HL-60/S4 treated with phorbol 12-myristate 13-acetate at 8.2 ng/mL for 4 days and 3 days (cell line): ENCODE data around the gene SYCE1.
"Not testable (repeated sequence)": the region's sequence is repeated elsewhere in the genome, so short reads cannot be mapped to it uniquely, and the experiment has no call there.

Experiments
- in situ Hi-C: fragments of 300-500 bp; cut with MboI; formaldehyde crosslinking; loops from 2 replicates; pipeline ENCODE4 v1.15.0; 2022; ENCODE audit warnings: low sequenced_read_pairs

Gene SYCE1

GRCh38 chr10:133565441-133566294 is at the start of gene SYCE1:
Gene SYCE1, minus strand, starts transcription at chr10:133565583. Its CDS starts 54 bp downstream, at chr10:133565529.
- in situ Hi-C loops: no loop called here

- in situ Hi-C loops: no loop called here
Observed at GRCh38 chr10:133614830-133615580, 49.6 kb upstream of the SYCE1 start.

GRCh38 chr10:133613699-133614098 is 48.3 kb upstream of the SYCE1 start:
- in situ Hi-C loops: no loop called here

GRCh38 chr10:133611079-133611478 is 45.7 kb upstream of the SYCE1 start:
- in situ Hi-C loops: no loop called here

- in situ Hi-C loops: no loop called here
Observed at GRCh38 chr10:133608855-133609254, 43.5 kb upstream of the SYCE1 start.

- in situ Hi-C loops: not testable (repeated sequence)
Observed at GRCh38 chr10:133603434-133603833, 38.1 kb upstream of the SYCE1 start.

GRCh38 chr10:133600657-133601056 is 35.3 kb upstream of the SYCE1 start:
- in situ Hi-C loops: no loop called here

- in situ Hi-C loops: not testable (repeated sequence)
Observed at GRCh38 chr10:133599869-133600268, 34.5 kb upstream of the SYCE1 start.

GRCh38 chr10:133592716-133593115 is 27.3 kb upstream of the SYCE1 start:
- in situ Hi-C loops: no loop called here

- in situ Hi-C loops: no loop called here
Observed at GRCh38 chr10:133590970-133591359, 25.6 kb upstream of the SYCE1 start.

GRCh38 chr10:133590226-133590969 is 25.0 kb upstream of the SYCE1 start:
- in situ Hi-C loops: no loop called here

- in situ Hi-C loops: not testable (repeated sequence)
Observed at GRCh38 chr10:133577037-133577436, 11.7 kb upstream of the SYCE1 start.

GRCh38 chr10:133573460-133573859 is 8.1 kb upstream of the SYCE1 start:
- in situ Hi-C loops: not testable (repeated sequence)

GRCh38 chr10:133572055-133572454 is 6.7 kb upstream of the SYCE1 start:
- in situ Hi-C loops: not testable (repeated sequence)

- in situ Hi-C loops: not testable (repeated sequence)
Observed at GRCh38 chr10:133569801-133570200, 4.4 kb upstream of the SYCE1 start.

GRCh38 chr10:133568831-133569527 is 3.6 kb upstream of the SYCE1 start:
- in situ Hi-C loops: not testable (repeated sequence)

- in situ Hi-C loops: no loop called here
Observed at GRCh38 chr10:133568287-133568614, 2.9 kb upstream of the SYCE1 start.

GRCh38 chr10:133567609-133568286 is 2.4 kb upstream of the SYCE1 start:
- in situ Hi-C loops: no loop called here

GRCh38 chr10:133567119-133567518 is 1.7 kb upstream of the SYCE1 start:
- in situ Hi-C loops: no loop called here

GRCh38 chr10:133564816-133565215 is 567 bp downstream of the SYCE1 start:
- in situ Hi-C loops: no loop called here
